Measurements from ENCODE around the gene TMEM143.

Gene TMEM143

GRCh38 chr19:48362716-48363499 lies 832 bp downstream of the TMEM143 start:
- Histone ChIP-seq H3K27ac (peak overlapping the region; percentile 57 to 98 (median 91)), H3K4me3 (peak overlapping the region; percentile 40 to 63 (median 51))

DNA sequence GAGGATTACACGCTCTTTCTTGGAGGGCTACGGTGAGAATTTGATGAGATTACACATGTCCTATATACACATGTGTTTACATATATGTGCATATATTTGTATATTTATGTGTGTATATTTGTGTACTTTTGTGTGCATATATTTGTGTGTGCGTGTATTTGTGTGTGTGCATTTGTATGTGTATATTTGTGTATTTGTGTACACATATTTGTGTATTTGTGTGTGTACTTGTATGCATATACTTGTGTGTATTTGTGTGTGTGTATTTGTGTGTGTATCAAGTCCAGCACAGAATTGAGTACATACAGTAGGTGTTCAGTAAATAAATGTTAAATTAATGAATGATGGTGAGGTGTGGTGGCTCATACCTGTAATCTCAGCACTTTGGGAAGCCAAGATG lies 1.8 kb downstream of the TMEM143 start:
- no peak overlapping the region for H3K27ac ChIP-seq
- no peak overlapping the region for H3K4me3 ChIP-seq

- Histone ChIP-seq H3K27ac (no peak overlapping the region), H3K4me3 (no peak overlapping the region)
These were observed 4.6 kb downstream of the TMEM143 start for GRCh38 chr19:48359123-48359522.

- Histone ChIP-seq H3K27ac (no peak overlapping the region), H3K4me3 (no peak overlapping the region)
These were observed 8.3 kb downstream of the TMEM143 start for GRCh38 chr19:48355365-48355954.

DNA sequence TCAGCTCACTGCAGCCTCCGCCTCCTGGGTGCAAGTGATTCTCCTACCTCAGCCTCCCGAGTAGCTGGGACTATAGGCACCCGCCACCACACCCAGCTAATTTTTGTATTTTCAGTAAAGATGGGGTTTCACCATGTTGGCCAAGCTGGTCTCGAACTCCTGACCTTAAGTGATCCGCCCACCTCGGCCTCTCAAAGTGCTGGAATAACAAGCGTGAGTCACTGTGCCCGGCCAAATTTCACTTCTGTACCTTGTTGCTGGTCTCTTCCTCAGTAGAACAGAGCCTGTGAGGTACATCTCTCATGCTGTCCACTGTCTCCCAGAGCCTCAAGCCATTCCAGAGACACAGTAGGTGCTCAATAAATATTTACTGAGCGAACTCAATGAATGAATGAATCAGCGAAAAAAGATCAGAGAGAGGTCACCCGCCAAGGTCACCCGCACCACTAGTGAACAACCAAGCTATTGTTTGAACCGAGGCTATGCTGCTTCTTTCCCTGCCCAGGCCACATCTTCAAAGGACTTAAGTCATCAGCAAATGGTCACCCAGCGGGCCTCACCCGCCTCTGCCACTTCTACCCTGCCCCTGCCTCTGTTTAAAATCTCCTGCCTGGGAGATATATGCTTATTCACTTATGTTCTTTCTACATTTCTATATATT lies 9.3 kb downstream of the TMEM143 start:
- Histone ChIP-seq H3K4me3 (no peak overlapping the region), H3K27ac (no peak overlapping the region)

- Histone ChIP-seq H3K4me3 (no peak overlapping the region), H3K27ac (no peak overlapping the region)
These were observed 10.1 kb downstream of the TMEM143 start for GRCh38 chr19:48353677-48354076.

- H3K27ac ChIP-seq = no peak overlapping the region
- no peak overlapping the region for H3K4me3 ChIP-seq
These were observed 12.4 kb downstream of the TMEM143 start for GRCh38 chr19:48351341-48351752.

DNA sequence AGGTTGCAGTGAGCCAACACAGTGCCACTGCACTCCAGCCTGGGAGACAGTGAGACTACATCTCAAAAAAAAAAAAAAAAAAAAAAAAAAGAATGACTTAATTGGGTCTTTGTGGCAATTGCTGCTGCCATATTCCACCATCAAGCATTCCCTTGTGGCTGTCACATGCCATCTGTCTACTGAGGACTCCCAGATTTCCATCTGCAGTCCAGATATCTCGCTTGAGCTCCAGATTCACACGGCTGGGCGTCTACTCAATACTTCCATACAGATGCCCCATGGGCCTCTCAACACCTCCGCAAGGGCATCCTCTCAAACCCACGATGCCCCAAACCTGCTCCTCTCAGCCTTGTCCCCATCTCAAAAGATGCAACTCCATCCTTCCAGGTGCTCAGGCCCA lies 12.9 kb downstream of the TMEM143 start:
- H3K4me3 ChIP-seq = no peak overlapping the region
- no peak overlapping the region for H3K27ac ChIP-seq

GRCh38 chr19:48348737-48349136 lies 15.0 kb downstream of the TMEM143 start:
- no peak overlapping the region for H3K27ac ChIP-seq
- H3K4me3 ChIP-seq = no peak overlapping the region

DNA sequence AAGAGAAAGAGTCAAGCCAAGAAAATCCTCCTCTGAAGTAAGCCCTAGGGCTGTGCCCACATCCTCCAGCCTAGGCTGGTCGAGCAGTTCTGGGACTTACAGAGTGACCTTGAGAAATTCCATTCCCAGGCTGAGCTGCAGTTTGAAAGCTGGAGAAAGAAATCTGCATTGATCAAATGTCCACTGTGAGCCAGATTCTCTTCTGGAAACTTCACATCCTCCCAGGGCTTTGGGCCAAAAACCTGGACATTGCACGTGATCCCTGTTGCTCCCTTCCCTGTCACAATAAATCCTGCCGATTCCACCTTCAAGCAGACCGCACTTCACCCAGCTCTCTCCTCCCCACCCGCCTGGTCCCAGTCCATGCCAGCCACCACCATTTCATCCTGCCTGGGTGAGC lies 15.7 kb downstream of the TMEM143 start:
- no peak overlapping the region for H3K27ac ChIP-seq
- H3K4me3 ChIP-seq = no peak overlapping the region

GRCh38 chr19:48346191-48346590 lies 17.5 kb downstream of the TMEM143 start:
- no peak overlapping the region for H3K4me3 ChIP-seq
- H3K27ac ChIP-seq = no peak overlapping the region

- no peak overlapping the region for H3K27ac ChIP-seq
- no peak overlapping the region for H3K4me3 ChIP-seq
These were observed 18.8 kb downstream of the TMEM143 start for GRCh38 chr19:48344892-48345291.

DNA sequence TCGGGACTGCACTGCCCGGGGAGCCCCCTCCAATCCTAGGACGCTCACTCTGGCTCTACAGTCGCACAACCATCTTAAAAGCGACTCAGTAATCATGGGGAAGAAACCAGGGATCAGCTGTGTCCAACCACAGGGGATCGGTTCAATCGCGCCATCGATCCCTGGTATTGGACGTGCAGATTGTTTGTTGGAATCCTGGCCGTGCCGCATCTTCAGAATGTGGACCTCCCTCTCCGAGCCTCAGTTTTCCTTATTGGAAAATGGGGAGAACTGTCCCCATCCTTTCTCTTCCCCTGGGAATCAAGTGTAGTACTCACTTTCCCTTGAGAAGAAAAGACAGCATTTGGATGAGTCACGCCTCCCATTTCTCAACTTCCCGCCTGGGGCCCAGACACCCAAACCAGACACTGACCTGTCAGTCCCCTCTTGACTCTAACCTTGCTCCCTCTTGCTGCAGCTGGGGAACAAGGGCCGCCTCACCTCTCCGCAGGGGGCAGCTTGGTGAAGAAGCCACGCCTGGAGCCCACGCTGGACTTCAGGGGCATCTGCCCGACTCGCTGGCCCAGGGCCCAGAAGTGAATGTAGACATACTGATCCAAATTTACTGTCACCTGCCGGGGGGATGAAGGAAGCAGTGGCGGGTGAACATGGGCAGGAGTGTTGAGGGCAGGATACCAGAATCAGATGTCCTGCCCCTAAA lies 20.7 kb downstream of the TMEM143 start:
- H3K4me3 ChIP-seq = no peak overlapping the region
- H3K27ac ChIP-seq = no peak overlapping the region

DNA sequence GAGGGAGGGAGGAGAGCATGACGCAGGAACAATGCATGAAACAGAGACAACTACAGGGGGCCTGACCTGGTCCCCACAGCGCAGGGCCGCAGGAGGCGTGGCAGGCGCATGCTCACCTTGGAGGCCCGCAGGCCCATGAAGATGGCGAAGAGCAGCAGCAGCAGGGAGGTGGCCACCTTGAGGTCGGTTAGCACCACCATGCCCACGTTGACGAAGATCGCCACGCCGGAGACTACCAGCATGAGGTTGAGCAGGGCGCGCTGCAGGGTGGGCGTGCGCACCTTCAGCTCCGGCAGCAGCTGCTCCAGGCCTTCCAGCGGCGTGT lies 21.4 kb downstream of the TMEM143 start:
- H3K4me3 ChIP-seq = no peak overlapping the region
- H3K27ac ChIP-seq = no peak overlapping the region

- Histone ChIP-seq H3K27ac (no peak overlapping the region), H3K4me3 (no peak overlapping the region)
These were observed 22.0 kb downstream of the TMEM143 start for GRCh38 chr19:48341515-48342413.

DNA sequence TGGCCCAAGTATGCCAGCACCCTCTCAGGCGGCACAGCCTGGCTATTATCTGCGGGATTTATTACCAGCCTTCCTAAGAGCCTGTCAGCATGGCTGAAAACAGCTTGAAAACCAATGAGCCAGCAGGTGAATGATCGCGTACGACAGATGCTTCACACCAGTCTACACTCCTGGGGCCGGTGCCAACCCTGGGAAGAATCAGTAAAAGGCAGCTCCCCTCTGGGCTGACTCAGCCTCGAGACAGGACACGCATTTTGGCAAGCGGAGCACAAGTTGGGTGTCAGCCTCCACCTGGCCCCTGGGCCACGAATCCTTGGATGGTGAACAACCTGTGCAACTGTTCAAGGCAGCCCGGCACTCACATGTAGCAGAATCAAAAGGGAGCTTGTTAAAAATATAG lies 22.7 kb downstream of the TMEM143 start:
- Histone ChIP-seq H3K27ac (no peak overlapping the region), H3K4me3 (no peak overlapping the region)

GRCh38 chr19:48338802-48339503 lies 24.8 kb downstream of the TMEM143 start:
- no peak overlapping the region for H3K27ac ChIP-seq
- H3K4me3 ChIP-seq = no peak overlapping the region

DNA sequence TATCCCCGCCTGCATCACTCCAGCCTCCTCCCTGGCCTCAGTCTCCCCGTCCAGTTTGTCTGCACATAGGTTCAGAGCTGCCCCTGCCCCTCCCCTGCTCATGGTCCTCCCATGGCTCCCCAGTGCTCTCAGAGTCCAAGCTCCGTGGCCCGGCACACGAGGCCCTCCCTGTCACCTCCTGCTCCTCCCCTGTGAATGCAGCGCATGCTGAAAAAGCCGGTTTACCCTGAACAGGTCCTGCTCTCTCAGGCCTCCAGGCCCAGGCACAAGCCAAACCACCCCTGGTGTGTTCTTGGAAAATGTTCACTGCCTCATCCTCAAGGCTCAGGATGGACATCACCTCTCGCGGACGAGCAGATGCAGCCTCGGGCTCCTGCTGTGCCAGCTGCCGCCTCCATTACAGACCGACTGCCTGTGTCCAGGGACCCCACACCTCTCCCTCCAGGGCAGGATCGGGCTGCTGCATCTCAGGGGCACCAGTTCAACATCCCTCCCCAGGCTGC lies 25.4 kb downstream of the TMEM143 start:
- Histone ChIP-seq H3K4me3 (no peak overlapping the region), H3K27ac (no peak overlapping the region)

Data from skin epidermis (tissue), 12 donors.